Measurements from ENCODE around the gene LRRC59. TPM values are rescaled to one million over a fixed set of nuclear protein-coding genes. Genes with fewer than 3 reads are reported as not detected.

The LRRC59 gene
- total and polyA plus RNA-seq, 2 of the 8 experiments (the other 6 are each of a cell fraction or from before 2014, with no cell fraction given), result 48.3 to 117 TPM

DNA sequence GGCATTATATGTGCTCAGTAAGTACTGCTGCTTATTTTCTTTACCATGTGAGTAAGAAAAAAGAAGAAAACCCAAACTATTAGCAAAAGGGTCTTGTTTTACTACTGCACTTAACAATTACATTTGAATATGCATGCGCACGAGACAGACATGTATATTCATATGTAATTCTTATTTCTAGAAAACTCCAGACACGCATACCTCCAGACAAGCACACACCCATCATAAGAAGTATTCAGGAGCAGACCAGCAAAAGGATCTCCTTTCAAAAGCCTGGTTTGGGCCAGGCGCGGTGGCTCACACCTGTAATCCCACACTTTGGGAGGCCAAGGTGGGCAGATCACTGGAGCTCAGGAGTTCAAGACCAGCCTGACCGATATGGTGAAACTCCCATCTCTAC lies 7.8 kb downstream of the LRRC59 start:
- no peak overlapping the region for H2BK5ac ChIP-seq (ENCODE audit: low read depth, low read length)
- H3K27ac ChIP-seq (ENCODE audit: low read depth, low read length), result no peak overlapping the region
- H3K4ac ChIP-seq (replicated peaks; ENCODE audit: insufficient read length, low read depth, low read length), result no peak overlapping the region
- DNase-seq (ENCODE audit: low read depth in 1 of 2, low spot score in 2 of 2), result no peak
- H3K79me2 ChIP-seq (ENCODE audit: control insufficient read depth in 1 of 2, insufficient read depth in 2 of 2, low read length in 2 of 2), result 0 out of 4 replicates have a peak, but pooled peaks cover 0 to 2% of the 10 kb centered on the region in 2 experiments
- TF ChIP-seq JUND (IDR thresholded peaks at IDR 0.05; ENCODE audit: low read length), result no peak
- no peak for TF ChIP-seq SAP30 (IDR thresholded peaks at IDR 0.05; ENCODE audit: insufficient read depth, insufficient replicate concordance, low read length)
- no peak for TF ChIP-seq JUN (IDR thresholded peaks at IDR 0.05; ENCODE audit: low read depth, low read length)
- TF ChIP-seq ZNF274 (IDR thresholded peaks at IDR 0.05; ENCODE audit: borderline replicate concordance, extremely low read depth, low read length), result no peak
- no peak for TF ChIP-seq RBBP5 (IDR thresholded peaks at IDR 0.05; ENCODE audit: borderline replicate concordance, low read depth, low read length)
- TF ChIP-seq EP300 (IDR thresholded peaks at IDR 0.05; ENCODE audit: borderline replicate concordance in 1 of 2, low read depth in 2 of 2, low read length in 2 of 2), result no peak
- no peak overlapping the region for H3K4me2 ChIP-seq (ENCODE audit: insufficient read depth in 1 of 2, low read depth in 2 of 2, low read length in 2 of 2)
- no peaks in the 10 kb centered on the region for H3K27me3 ChIP-seq (replicated peaks in 1 of 4; ENCODE audit: control insufficient read depth in 3 of 4, extremely low read depth in 1 of 4, insufficient read depth in 3 of 4, low read length in 3 of 4)
- no peak overlapping the region for H2BK120ac ChIP-seq (replicated peaks; ENCODE audit: low read depth, low read length)
- no peaks in the 10 kb centered on the region for H3K23me2 ChIP-seq (ENCODE audit: low read depth, low read length)
- no peak overlapping the region for H3K9ac ChIP-seq (replicated peaks in 1 of 4; ENCODE audit: extremely low read depth in 1 of 4, low read depth in 3 of 4, low read length in 3 of 4)
- H4K20me1 ChIP-seq (replicated peaks in 1 of 2; ENCODE audit: control insufficient read depth in 1 of 2, insufficient read depth in 2 of 2, low read length in 2 of 2), result peaks cover 4 to 13% of the 10 kb centered on the region in 2 experiments
- H2AFZ ChIP-seq (ENCODE audit: low read length), result no peak overlapping the region
- H2BK20ac ChIP-seq (ENCODE audit: low read length), result no peak overlapping the region
- H2AK5ac ChIP-seq (ENCODE audit: low read depth, low read length), result no peak overlapping the region
- H3K9me3 ChIP-seq (ENCODE audit: insufficient read depth in 2 of 2, low read depth in 1 of 2, low read length in 1 of 2), result no peaks in the 10 kb centered on the region
- H3K18ac ChIP-seq (ENCODE audit: extremely low read depth, low read length), result no peak overlapping the region
- H4K91ac ChIP-seq (replicated peaks; ENCODE audit: insufficient read length, low read length), result no peak overlapping the region
- H3K36me3 ChIP-seq (ENCODE audit: control insufficient read depth in 2 of 4, insufficient read depth in 4 of 4, low read length in 3 of 4), result peaks cover 48 to 87% (median 82%) of the 10 kb centered on the region in 4 experiments
- H4K8ac ChIP-seq (ENCODE audit: extremely low read depth, insufficient read depth, low read length), result no peak overlapping the region
- no peaks in the 10 kb centered on the region for H3K4me1 ChIP-seq (replicated peaks in 1 of 4; ENCODE audit: control insufficient read depth in 3 of 4, insufficient read depth in 4 of 4, low read length in 3 of 4)
- H3K56ac ChIP-seq (replicated peaks; ENCODE audit: insufficient read length, low read depth, low read length), result no peak overlapping the region
- 95% methylated on average over 6 of the region's 6 CpGs; no CpG with 5 or more reads in 1 of the 2 experiments for WGBS, 2 experiments (ENCODE audit: extremely low coverage in 1 of 2, insufficient coverage in 1 of 2, insufficient read length in 1 of 2, insufficient replicate concordance in 2 of 2, low coverage in 1 of 2, low lambda C conversion rate in 2 of 2, missing lambda C conversion rate in 1 of 2)
- no peak overlapping the region for H4K5ac ChIP-seq (ENCODE audit: insufficient read length, low read depth, low read length)
- H2BK12ac ChIP-seq (ENCODE audit: low read depth, low read length), result no peak overlapping the region
- H2BK15ac ChIP-seq (ENCODE audit: low read length), result no peak overlapping the region
- FAIRE-seq, result no peak
- H3K4me3 ChIP-seq (ENCODE audit: extremely low read depth in 1 of 4, insufficient read depth in 2 of 4, low read depth in 3 of 4, low read length in 4 of 4), result no peak overlapping the region
- H3K79me1 ChIP-seq (ENCODE audit: low read depth, low read length), result no peaks in the 10 kb centered on the region
- ChIA-PET CTCF (ENCODE audit: partially characterized antibody) (interaction anchor here (0.6 to 3.5 kb wide), 4 partner anchors 8 to 28 kb away, joined by 3 to 30 read pairs (median 8); partner anchors contain the start of gene LRRC59), POLR2A (ENCODE audit: partially characterized antibody) (interaction anchor here (1.1 to 27.4 kb wide), 4 partner anchors 8 to 43 kb away, joined by 3 to 313 read pairs (median 6); partner anchors contain the start of genes EME1, LRRC59, MRPL27 and XYLT2)
- no peak overlapping the region for H3K14ac ChIP-seq (ENCODE audit: insufficient read length)
- no peak overlapping the region for H3K23ac ChIP-seq (ENCODE audit: insufficient read length)
